Measurements from ENCODE around the gene ALOX12B.

- TF ChIP-seq CTCF (IDR thresholded peaks at IDR 0.05; ENCODE audit: control extremely low read depth in 1 of 3, insufficient read depth in 1 of 3, low read depth in 1 of 3, low read length in 3 of 3): no peak
- TF ChIP-seq POLR2A (IDR thresholded peaks at IDR 0.05; ENCODE audit: control extremely low read depth in 1 of 2, low read depth in 2 of 2, low read length in 2 of 2): no peak
- no peak for TF ChIP-seq NANOG (IDR thresholded peaks at IDR 0.05; ENCODE audit: insufficient read depth, low read depth, low read length, poor library complexity, severe bottlenecking)
- TF ChIP-seq TAF7 (optimal IDR thresholded peaks at IDR 0.05; ENCODE audit: borderline replicate concordance, low read depth, low read length): no peak
- no peak for TF ChIP-seq EP300 (IDR thresholded peaks at IDR 0.05; ENCODE audit: borderline replicate concordance in 1 of 2, low read depth in 2 of 2, low read length in 2 of 2)
- no peak for TF ChIP-seq EGR1 (IDR thresholded peaks at IDR 0.05; ENCODE audit: borderline replicate concordance, low read depth, low read length)
These were observed 15.2 kb downstream of the ALOX12B start for GRCh38 chr17:8072341-8072728.
